Sigmoid colon (tissue), 4 donors: Measurements from ENCODE around the gene TBC1D16.

Experiments used
- CTCF ChIP-seq, 4 experiments: fragments of 450-650 bp in 3 of 4; fragments of 200-600 bp in 1 of 4; IDR thresholded peaks; one replicate each; pipeline ENCODE4 v1.5.1; 2016 to 2019; ENCODE audit warnings: antibody characterized with exemption in 4 of 4, mild to moderate bottlenecking in 3 of 4, moderate library complexity in 2 of 4
- EP300 ChIP-seq, 4 donors: sonication (generic); formaldehyde crosslinking; IDR thresholded peaks; one replicate each; pipeline ENCODE4 v1.6.1; 2017; ENCODE audit warnings: antibody characterized with exemption in 4 of 4
- POLR2AphosphoS5 ChIP-seq, 4 donors: sonication (generic); formaldehyde crosslinking; IDR thresholded peaks; one replicate each; pipeline ENCODE4 v1.6.1; 2017; ENCODE audit warnings: antibody characterized with exemption in 4 of 4

GRCh38 chr17:79883202-79883601 is 152.5 kb downstream of the TBC1D16 start:
- TF ChIP-seq CTCF (IDR thresholded peaks at IDR 0.05) (no peak), POLR2AphosphoS5 (IDR thresholded peaks at IDR 0.05) (no peak), EP300 (IDR thresholded peaks at IDR 0.05) (no peak)
